Naive thymus-derived CD4-positive, alpha-beta T cell (primary cell): ENCODE data around the gene POLR3B. TPM values are rescaled to one million over a fixed set of nuclear protein-coding genes. Genes with fewer than 3 reads are reported as not detected.

Experiments used
- ATAC-seq: fragments of 150-1000 bp; cut with Tn5 transposase; 2 replicates; pipeline ENCODE4 v1.10.0; 2021; ENCODE audit warnings: mild to moderate bottlenecking, moderate library complexity
- CTCF ChIA-PET: fragments of 350-600 bp; sonication (Branson Sonifier 250); formaldehyde crosslinking; loops from one replicate; lab custom pipeline; 2021; ENCODE audit warnings: antibody characterized with exemption; lab: Charles Lee
- POLR2A ChIA-PET: fragments of 350-600 bp; sonication (Branson Sonifier 250); formaldehyde crosslinking; loops from one replicate; lab custom pipeline; 2021; ENCODE audit warnings: antibody characterized with exemption, inconsistent platforms; lab: Charles Lee
- DNase-seq, 9 donors: peaks; one replicate each; pipeline versions ENCODE4 v3.0.0 to v3.0.0-alpha.2; 2020 to 2022; ENCODE audit warnings: mixed read lengths in 1 of 9
- H3K27ac ChIP-seq: one replicate; pipeline ENCODE4 v1.7.0; 2013; ENCODE audit warnings: mild to moderate bottlenecking, low read depth, low read length, moderate library complexity
- H3K27me3 ChIP-seq, 2 donors: one replicate each; pipeline ENCODE4 v1.7.0; 2013; ENCODE audit warnings: low read length in 2 of 2, mild to moderate bottlenecking in 2 of 2, moderate library complexity in 2 of 2; ENCODE audit not compliant: control insufficient read depth in 2 of 2, insufficient read depth in 2 of 2
- H3K36me3 ChIP-seq, 3 experiments: 1 replicate in 2 of 3; 2 replicates in 1 of 3; pipeline ENCODE4 v1.7.0; 2013; ENCODE audit warnings: low read length in 3 of 3, mild to moderate bottlenecking in 3 of 3, moderate library complexity in 1 of 3; ENCODE audit not compliant: insufficient read depth in 3 of 3, control insufficient read depth in 2 of 3
- H3K4me1 ChIP-seq, 2 donors: one replicate each; pipeline ENCODE4 v1.7.0; 2013; ENCODE audit warnings: low read length in 2 of 2, mild to moderate bottlenecking in 2 of 2, moderate library complexity in 1 of 2; ENCODE audit not compliant: control insufficient read depth in 2 of 2, insufficient read depth in 2 of 2
- H3K4me3 ChIP-seq: 2 replicates; pipeline ENCODE4 v1.7.0; 2013; ENCODE audit warnings: mild to moderate bottlenecking, low read length
- H3K9me3 ChIP-seq, 3 experiments: 1 replicate in 2 of 3; 2 replicates in 1 of 3; pipeline ENCODE4 v1.7.0; 2013; ENCODE audit warnings: low read length in 3 of 3; ENCODE audit not compliant: control insufficient read depth in 2 of 3
- H3K27ac Mint-ChIP-seq, 9 donors: one replicate each; pipeline ENCODE4 v1.8.0; 2020 to 2022; ENCODE audit warnings: mixed read lengths in 9 of 9, mild to moderate bottlenecking in 8 of 9, moderate library complexity in 5 of 9, inconsistent platforms in 2 of 9
- H3K27me3 Mint-ChIP-seq, 5 donors: one replicate each; pipeline ENCODE4 v1.8.0; 2021 to 2022; ENCODE audit warnings: mixed read lengths in 5 of 5, mild to moderate bottlenecking in 1 of 5
- H3K36me3 Mint-ChIP-seq, 5 donors: one replicate each; pipeline ENCODE4 v1.8.0; 2020 to 2022; ENCODE audit warnings: mixed read lengths in 5 of 5, mild to moderate bottlenecking in 3 of 5, inconsistent platforms in 1 of 5
- H3K4me1 Mint-ChIP-seq, 7 donors: one replicate each; pipeline ENCODE4 v1.8.0; 2020 to 2022; ENCODE audit warnings: mixed read lengths in 7 of 7, mild to moderate bottlenecking in 3 of 7, inconsistent platforms in 1 of 7
- H3K4me3 Mint-ChIP-seq, 10 donors: one replicate each; pipeline ENCODE4 v1.8.0; 2020 to 2022; ENCODE audit warnings: mild to moderate bottlenecking in 10 of 10, mixed read lengths in 10 of 10, moderate library complexity in 6 of 10, inconsistent platforms in 2 of 10
- H3K9me3 Mint-ChIP-seq, 11 donors: one replicate each; pipeline ENCODE4 v1.8.0; 2020 to 2022; ENCODE audit warnings: mixed read lengths in 11 of 11, mild to moderate bottlenecking in 4 of 11, inconsistent platforms in 1 of 11, moderate library complexity in 1 of 11
- intact Hi-C, 2 donors: fragments of 100-400 bp; cut with micrococcal nuclease; formaldehyde crosslinking; loops; one replicate each; pipeline ENCODE4 v1.15.1; 2023
- polyA plus RNA-seq, 2 donors: library from polyadenylated mRNA; unstranded; fragments of 300-500 nt; fragmentation: Illumina TruSeq; gene quantifications; one replicate each; pipeline ENCODE4 v1.2.3, GENCODE V29; 2021
- total RNA-seq, 6 experiments: library from RNA in 5 of 6; stranded (reverse) in 5 of 6; gene quantifications; 1 replicate in 5 of 6; 2 replicates in 1 of 6; pipeline ENCODE4 v1.2.3 and lab custom pipeline; 2021 to 2026

POLR3B gene
- total and polyA plus RNA-seq, 7 experiments from 2014 or later = 4.7 to 8.7 (median 6.8) TPM

DNA sequence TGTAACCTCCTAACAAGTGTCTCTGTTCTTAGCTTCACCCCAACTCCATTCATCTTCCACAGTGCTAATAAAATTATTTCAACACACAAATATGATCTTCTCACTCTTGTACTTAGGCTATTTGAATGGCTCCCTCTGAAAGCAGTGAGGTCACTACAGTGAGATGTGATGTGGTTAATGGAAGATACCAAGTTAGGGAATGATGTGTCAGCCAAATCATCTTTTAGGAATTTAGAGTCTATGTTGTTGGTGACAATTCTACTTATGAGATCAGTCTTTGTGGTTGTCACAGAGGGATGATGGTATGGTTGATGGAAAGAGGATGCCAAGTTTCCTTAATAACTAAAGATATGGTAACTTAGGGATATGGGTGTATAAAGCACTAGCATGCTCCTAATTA lies 57.6 kb downstream of the POLR3B start:
- Mint-ChIP-seq H3K27ac (no peak overlapping the region), H3K4me3 (no peak overlapping the region), H3K27me3 (no peaks in the 10 kb centered on the region), H3K4me1 (peaks cover 0 to 2% (median 0%) of the 10 kb centered on the region in 7 donors), H3K9me3 (no peaks in the 10 kb centered on the region), H3K36me3 (peaks cover 16 to 81% (median 42%) of the 10 kb centered on the region in 5 donors)
- Histone ChIP-seq H3K4me3 (no peak overlapping the region), H3K36me3 (peaks cover 0 to 10% (median 0%) of the 10 kb centered on the region in 3 experiments), H3K27me3 (no peaks in the 10 kb centered on the region), H3K4me1 (no peaks in the 10 kb centered on the region), H3K9me3 (no peaks in the 10 kb centered on the region), H3K27ac (no peak overlapping the region)
- CTCF ChIA-PET = interaction anchor here (0.8 kb wide), 1 partner anchor 187 kb away, joined by 3 read pairs; no protein-coding TSS in a partner anchor
- ATAC-seq (no peak), DNase-seq (no peak)
- intact Hi-C loops = no loop called here
- POLR2A ChIA-PET = no interaction called here

DNA sequence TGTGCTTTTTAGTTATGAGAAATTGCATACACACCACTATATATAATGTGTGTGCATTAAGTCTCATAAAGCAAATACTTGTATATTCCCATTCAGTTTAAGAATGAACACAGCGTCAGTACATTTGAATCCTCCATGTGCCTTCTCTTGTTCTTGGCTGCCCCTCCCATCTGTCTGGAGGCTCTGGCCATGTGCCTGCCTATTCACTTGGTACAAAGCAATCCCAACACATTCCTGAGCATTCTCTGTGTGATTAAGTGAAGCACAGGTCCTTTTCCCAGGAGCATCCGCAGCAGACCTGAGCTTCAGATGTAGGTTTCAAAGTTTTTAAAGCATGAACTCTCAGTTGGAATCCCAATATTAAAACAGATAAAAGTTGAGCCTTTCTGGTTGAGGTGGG lies 58.7 kb downstream of the POLR3B start:
- H3K36me3 ChIP-seq = peaks cover 0 to 10% (median 0%) of the 10 kb centered on the region in 3 experiments
- H3K4me3 ChIP-seq = no peak overlapping the region
- Mint-ChIP-seq H3K4me3 (no peak overlapping the region), H3K36me3 (peaks cover 18 to 79% (median 45%) of the 10 kb centered on the region in 5 donors), H3K9me3 (no peaks in the 10 kb centered on the region), H3K27ac (no peak overlapping the region), H3K4me1 (peaks cover 0 to 2% (median 0%) of the 10 kb centered on the region in 7 donors), H3K27me3 (no peaks in the 10 kb centered on the region)
- DNase-seq = no peak
- H3K27me3 ChIP-seq = no peaks in the 10 kb centered on the region
- no peak overlapping the region for H3K27ac ChIP-seq
- no peak for ATAC-seq
- no peaks in the 10 kb centered on the region for H3K9me3 ChIP-seq
- CTCF ChIA-PET = no interaction called here
- intact Hi-C loops = no loop called here
- H3K4me1 ChIP-seq = no peaks in the 10 kb centered on the region
- POLR2A ChIA-PET = no interaction called here

- CTCF ChIA-PET = no interaction called here
- H3K4me3 Mint-ChIP-seq = no peak overlapping the region
- intact Hi-C loops = no loop called here
- H3K36me3 Mint-ChIP-seq = peaks cover 18 to 77% (median 45%) of the 10 kb centered on the region in 5 donors
- no peaks in the 10 kb centered on the region for H3K9me3 ChIP-seq
- DNase-seq (no peak), ATAC-seq (no peak)
- no peak overlapping the region for H3K27ac ChIP-seq
- no peak overlapping the region for H3K27ac Mint-ChIP-seq
- no peak overlapping the region for H3K4me3 ChIP-seq
- no peaks in the 10 kb centered on the region for H3K4me1 ChIP-seq
- H3K27me3 ChIP-seq = no peaks in the 10 kb centered on the region
- H3K9me3 Mint-ChIP-seq = no peaks in the 10 kb centered on the region
- POLR2A ChIA-PET = no interaction called here
- H3K4me1 Mint-ChIP-seq = peaks cover 0 to 2% (median 0%) of the 10 kb centered on the region in 7 donors
- H3K36me3 ChIP-seq = peaks cover 0 to 11% (median 0%) of the 10 kb centered on the region in 3 experiments
- no peaks in the 10 kb centered on the region for H3K27me3 Mint-ChIP-seq
Measured at GRCh38 chr12:106417926-106418910, 60.7 kb downstream of the POLR3B start.

DNA sequence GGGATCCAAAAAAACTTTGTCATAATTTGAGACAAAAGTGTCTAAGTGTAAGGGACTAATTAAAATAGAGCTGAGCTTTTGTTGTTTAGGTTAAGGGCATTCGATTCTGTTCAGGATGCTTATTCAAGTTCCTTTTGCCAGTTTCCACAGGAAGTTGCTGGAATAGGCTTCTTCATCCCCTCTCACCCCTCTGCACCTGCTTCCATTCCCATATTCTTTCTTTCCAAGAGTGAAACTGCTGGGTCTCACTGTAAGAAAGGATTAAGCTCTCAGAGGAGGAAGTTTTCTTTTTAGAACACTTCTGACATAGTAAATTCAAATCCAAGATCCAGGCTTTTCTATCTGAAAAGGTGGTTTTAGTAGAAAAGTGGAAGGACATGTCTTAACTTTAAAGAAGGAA lies 61.4 kb downstream of the POLR3B start:
- peaks cover 0 to 2% (median 0%) of the 10 kb centered on the region in 7 donors for H3K4me1 Mint-ChIP-seq
- Histone ChIP-seq H3K4me1 (no peaks in the 10 kb centered on the region), H3K27ac (no peak overlapping the region), H3K27me3 (no peaks in the 10 kb centered on the region), H3K36me3 (peaks cover 0 to 11% (median 0%) of the 10 kb centered on the region in 3 experiments), H3K9me3 (no peaks in the 10 kb centered on the region), H3K4me3 (no peak overlapping the region)
- ATAC-seq (no peak), DNase-seq (no peak)
- ChIA-PET CTCF (interaction anchor here (0.6 kb wide), 1 partner anchor 252 kb away, joined by 3 read pairs; no protein-coding TSS in a partner anchor), POLR2A (no interaction called here)
- no peaks in the 10 kb centered on the region for H3K9me3 Mint-ChIP-seq
- H3K4me3 Mint-ChIP-seq = no peak overlapping the region
- no peaks in the 10 kb centered on the region for H3K27me3 Mint-ChIP-seq
- peaks cover 13 to 76% (median 38%) of the 10 kb centered on the region in 5 donors for H3K36me3 Mint-ChIP-seq
- intact Hi-C loops = no loop called here
- H3K27ac Mint-ChIP-seq = no peak overlapping the region

DNA sequence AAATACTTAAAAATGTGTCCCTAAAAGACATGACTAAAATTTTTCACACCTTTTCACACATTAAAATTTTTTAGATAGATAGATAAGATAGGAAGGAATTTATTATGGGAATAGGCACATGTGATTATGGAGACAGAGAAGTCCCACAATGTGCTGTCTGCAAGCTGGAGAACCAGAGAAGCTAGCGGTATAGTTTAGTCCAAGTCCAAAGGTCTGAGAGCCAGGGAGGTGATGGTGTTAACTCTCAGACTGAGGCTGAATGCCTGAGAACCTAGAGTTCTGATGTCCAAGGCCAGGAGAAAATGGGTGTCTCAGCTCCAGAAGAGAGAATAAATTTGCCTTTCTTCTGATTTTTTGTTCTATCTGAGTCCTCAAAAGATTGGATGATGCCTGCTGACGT lies 65.7 kb downstream of the POLR3B start:
- no peaks in the 10 kb centered on the region for H3K27me3 ChIP-seq
- H3K36me3 ChIP-seq = peaks cover 0 to 13% (median 0%) of the 10 kb centered on the region in 3 experiments
- H3K4me1 Mint-ChIP-seq = no peaks in the 10 kb centered on the region
- H3K36me3 Mint-ChIP-seq = peaks cover 5 to 50% (median 27%) of the 10 kb centered on the region in 5 donors
- H3K9me3 Mint-ChIP-seq = no peaks in the 10 kb centered on the region
- H3K9me3 ChIP-seq = no peaks in the 10 kb centered on the region
- no peaks in the 10 kb centered on the region for H3K4me1 ChIP-seq
- intact Hi-C loops = no loop called here
- ATAC-seq (no peak), DNase-seq (no peak)
- no peak overlapping the region for H3K4me3 Mint-ChIP-seq
- CTCF ChIA-PET = interaction anchor here (0.5 kb wide), 1 partner anchor 55 kb away, joined by 3 read pairs; no protein-coding TSS in a partner anchor
- no peak overlapping the region for H3K27ac ChIP-seq
- H3K27ac Mint-ChIP-seq = no peak overlapping the region
- POLR2A ChIA-PET = no interaction called here
- H3K4me3 ChIP-seq = no peak overlapping the region
- no peaks in the 10 kb centered on the region for H3K27me3 Mint-ChIP-seq

DNA sequence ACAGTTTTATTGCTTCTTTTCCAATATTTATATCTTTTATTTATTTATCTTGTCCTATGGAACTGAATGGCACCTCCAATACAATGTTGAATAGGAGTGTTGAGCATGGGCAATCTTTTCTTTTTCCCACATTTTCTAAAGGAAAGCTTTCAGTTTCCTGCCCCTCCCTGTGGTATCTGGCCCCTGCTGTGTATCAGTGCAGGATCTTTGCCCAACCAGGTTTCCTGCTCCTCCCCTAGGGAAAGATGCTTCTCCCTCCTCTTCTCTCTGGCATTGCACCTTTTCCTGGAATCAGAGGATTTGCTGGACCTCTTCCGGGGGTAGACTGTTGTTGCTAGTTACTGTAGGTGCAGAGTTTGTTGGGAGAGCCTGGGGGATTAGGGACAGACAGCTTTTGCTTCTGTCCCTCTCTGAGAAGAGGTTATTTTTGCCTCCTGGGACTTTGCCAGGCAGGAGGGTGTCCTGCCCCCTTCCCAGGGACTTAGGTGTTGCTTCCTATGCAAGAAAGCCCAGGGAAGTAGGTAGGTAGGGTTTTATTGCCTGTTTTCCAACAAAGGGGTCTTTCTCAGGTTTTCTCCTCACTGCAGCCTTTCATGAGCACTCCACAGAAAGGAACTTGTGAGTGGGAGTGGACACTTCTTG lies 67.6 kb downstream of the POLR3B start:
- Histone ChIP-seq H3K4me1 (no peaks in the 10 kb centered on the region), H3K36me3 (peaks cover 0 to 16% (median 0%) of the 10 kb centered on the region in 3 experiments), H3K27ac (no peak overlapping the region), H3K27me3 (no peaks in the 10 kb centered on the region), H3K4me3 (no peak overlapping the region), H3K9me3 (no peaks in the 10 kb centered on the region)
- Mint-ChIP-seq H3K4me3 (no peak overlapping the region), H3K9me3 (no peaks in the 10 kb centered on the region), H3K4me1 (no peaks in the 10 kb centered on the region), H3K27me3 (no peaks in the 10 kb centered on the region), H3K27ac (no peak overlapping the region), H3K36me3 (peaks cover 1 to 47% (median 27%) of the 10 kb centered on the region in 5 donors)
- ATAC-seq = no peak
- POLR2A ChIA-PET = no interaction called here
- CTCF ChIA-PET = interaction anchor here (1.5 kb wide), 1 partner anchor 494 kb away, joined by 5 read pairs; no protein-coding TSS in a partner anchor
- no peak for DNase-seq
- intact Hi-C loops = no loop called here
